Gastroesophageal sphincter (tissue), 4 donors: ENCODE data around the gene CFAP57. TPM values are rescaled to one million over a fixed set of nuclear protein-coding genes. Genes with fewer than 3 reads are reported as not detected.

Experiments
- ATAC-seq: fragments of 150-250 bp; one replicate; pipeline ENCODE4 v1.9.1; 2016; ENCODE audit warnings: mild to moderate bottlenecking, moderate library complexity
- H3K27ac ChIP-seq, 4 donors: fragments of 200-600 bp; sonication (generic) in 3 of 4; 1 replicate in 3 of 4; 2 replicates in 1 of 4; pipeline ENCODE4 v1.5.1; 2016 to 2019
- H3K27me3 ChIP-seq: fragments of 200-600 bp; sonication (generic); one replicate; pipeline ENCODE4 v1.5.1; 2019
- H3K36me3 ChIP-seq, 2 donors: fragments of 200-600 bp; sonication (generic); one replicate each; pipeline ENCODE4 v1.5.1; 2019; ENCODE audit warnings: control low read depth in 1 of 2
- H3K4me1 ChIP-seq, 3 donors: fragments of 200-600 bp; sonication (generic); 1 replicate in 2 of 3; 2 replicates in 1 of 3; pipeline ENCODE4 v1.5.1; 2016 to 2019; ENCODE audit warnings: control low read depth in 2 of 3
- H3K4me3 ChIP-seq, 2 donors: fragments of 200-600 bp; sonication (generic); one replicate each; pipeline ENCODE4 v1.5.1; 2019; ENCODE audit warnings: mild to moderate bottlenecking in 1 of 2, moderate library complexity in 1 of 2
- H3K9me3 ChIP-seq, 3 donors: fragments of 200-600 bp; sonication (generic); one replicate each; pipeline ENCODE4 v1.5.1; 2017 to 2019; ENCODE audit warnings: control low read depth in 2 of 3
- EP300 ChIP-seq: sonication (generic); formaldehyde crosslinking; IDR thresholded peaks from one replicate; pipeline ENCODE4 v1.6.1; 2017; ENCODE audit warnings: antibody characterized with exemption, mild to moderate bottlenecking
- POLR2A ChIP-seq, 2 donors: fragments of 450-650 bp; IDR thresholded peaks; one replicate each; pipeline ENCODE4 v1.6.1; 2017; ENCODE audit warnings: antibody characterized with exemption in 2 of 2, mild to moderate bottlenecking in 2 of 2, moderate library complexity in 1 of 2
- POLR2AphosphoS5 ChIP-seq: sonication (generic); formaldehyde crosslinking; IDR thresholded peaks from one replicate; pipeline ENCODE4 v1.6.1; 2017; ENCODE audit warnings: antibody characterized with exemption
- WGBS, 2 donors: methylation state at CpG; one replicate each; pipeline ENCODE4 v1.1.5; 2018; ENCODE audit warnings: low coverage in 1 of 2; 5-methylcytosine and 5-hydroxymethylcytosine counted together
- total RNA-seq, 4 donors: library from RNA; depleted of rRNA; stranded (reverse); fragments of >200 nt; gene quantifications; one replicate each; pipeline ENCODE4 v1.1.0, GENCODE V29; 2016
- TF ChIP-seq, protein P1 (sequence below), 4 experiments: fragments of 200-600 bp in 2 of 4; fragments of 450-650 bp in 2 of 4; sonication (generic) in 1 of 4; IDR thresholded peaks; one replicate each; pipeline ENCODE4 v1.5.1; 2017 to 2019; ENCODE audit warnings: antibody characterized with exemption in 4 of 4, mild to moderate bottlenecking in 2 of 4, moderate library complexity in 2 of 4

The CFAP57 gene
- total RNA-seq, 4 donors from 2014 or later, result not detected

DNA sequence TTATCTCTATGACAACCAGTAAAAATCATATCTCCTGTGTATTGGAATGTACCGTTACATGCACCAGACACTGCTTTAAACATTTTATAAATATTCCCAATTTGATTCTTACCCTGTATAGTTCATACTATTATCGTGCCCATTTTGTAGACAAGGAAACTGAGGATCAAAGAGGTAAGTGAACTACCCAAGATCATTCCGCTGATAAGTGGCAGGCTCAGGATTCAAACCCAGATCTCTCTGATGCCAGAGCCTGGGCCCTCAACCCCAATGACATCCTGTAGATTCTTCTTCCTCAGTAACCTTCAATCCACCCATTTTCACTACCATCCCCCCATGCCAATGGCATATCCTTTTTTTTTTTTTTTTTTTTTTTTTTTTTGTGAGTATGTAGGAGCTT, 12.3 kb downstream of the CFAP57 start:
- 93% methylated on average over 3 of the region's 3 CpGs for WGBS, 2 donors
- Histone ChIP-seq H3K27ac (no peak overlapping the region), H3K27me3 (peaks cover 4% of the 10 kb centered on the region), H3K4me3 (no peak overlapping the region), H3K36me3 (no peaks in the 10 kb centered on the region), H3K9me3 (no peaks in the 10 kb centered on the region), H3K4me1 (no peaks in the 10 kb centered on the region)
- no peak for ATAC-seq
- TF ChIP-seq, protein P1, sequence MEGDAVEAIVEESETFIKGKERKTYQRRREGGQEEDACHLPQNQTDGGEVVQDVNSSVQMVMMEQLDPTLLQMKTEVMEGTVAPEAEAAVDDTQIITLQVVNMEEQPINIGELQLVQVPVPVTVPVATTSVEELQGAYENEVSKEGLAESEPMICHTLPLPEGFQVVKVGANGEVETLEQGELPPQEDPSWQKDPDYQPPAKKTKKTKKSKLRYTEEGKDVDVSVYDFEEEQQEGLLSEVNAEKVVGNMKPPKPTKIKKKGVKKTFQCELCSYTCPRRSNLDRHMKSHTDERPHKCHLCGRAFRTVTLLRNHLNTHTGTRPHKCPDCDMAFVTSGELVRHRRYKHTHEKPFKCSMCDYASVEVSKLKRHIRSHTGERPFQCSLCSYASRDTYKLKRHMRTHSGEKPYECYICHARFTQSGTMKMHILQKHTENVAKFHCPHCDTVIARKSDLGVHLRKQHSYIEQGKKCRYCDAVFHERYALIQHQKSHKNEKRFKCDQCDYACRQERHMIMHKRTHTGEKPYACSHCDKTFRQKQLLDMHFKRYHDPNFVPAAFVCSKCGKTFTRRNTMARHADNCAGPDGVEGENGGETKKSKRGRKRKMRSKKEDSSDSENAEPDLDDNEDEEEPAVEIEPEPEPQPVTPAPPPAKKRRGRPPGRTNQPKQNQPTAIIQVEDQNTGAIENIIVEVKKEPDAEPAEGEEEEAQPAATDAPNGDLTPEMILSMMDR (IDR thresholded peaks at IDR 0.05), result no peak
- no peak for TF ChIP-seq POLR2AphosphoS5
- TF ChIP-seq EP300, result no peak
- TF ChIP-seq POLR2A (IDR thresholded peaks at IDR 0.05), result no peak

DNA sequence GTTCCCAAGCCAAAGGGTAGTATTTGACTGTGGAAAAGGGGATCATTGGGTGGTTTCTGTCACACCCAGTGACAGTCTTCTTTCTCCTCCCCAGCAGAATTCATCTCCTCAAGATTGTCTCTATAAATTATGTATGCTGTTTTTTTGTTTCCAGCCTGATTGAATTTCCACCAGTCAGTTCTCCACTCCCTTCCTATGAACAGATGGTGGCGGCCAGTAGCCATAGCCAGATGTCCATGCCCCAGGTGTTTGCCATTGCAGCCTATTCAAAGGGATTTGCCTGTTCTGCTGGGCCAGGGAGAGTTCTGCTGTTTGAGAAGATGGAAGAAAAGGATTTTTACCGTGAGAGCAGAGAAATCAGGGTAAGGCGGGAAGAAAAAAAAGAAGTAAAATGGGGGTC, 12.9 kb downstream of the CFAP57 start:
- H3K27me3 ChIP-seq, result peaks cover 4% of the 10 kb centered on the region
- H3K4me1 ChIP-seq, result no peaks in the 10 kb centered on the region
- H3K27ac ChIP-seq, result no peak overlapping the region
- no peaks in the 10 kb centered on the region for H3K36me3 ChIP-seq
- H3K9me3 ChIP-seq, result no peaks in the 10 kb centered on the region
- no CpG with 5 or more reads among the region's 3 CpGs for WGBS, 2 donors
- ATAC-seq, result no peak
- H3K4me3 ChIP-seq, result no peak overlapping the region
- TF ChIP-seq POLR2A (IDR thresholded peaks at IDR 0.05) (no peak), EP300 (no peak), POLR2AphosphoS5 (no peak)
- TF ChIP-seq, protein P1 (IDR thresholded peaks at IDR 0.05), result no peak

DNA sequence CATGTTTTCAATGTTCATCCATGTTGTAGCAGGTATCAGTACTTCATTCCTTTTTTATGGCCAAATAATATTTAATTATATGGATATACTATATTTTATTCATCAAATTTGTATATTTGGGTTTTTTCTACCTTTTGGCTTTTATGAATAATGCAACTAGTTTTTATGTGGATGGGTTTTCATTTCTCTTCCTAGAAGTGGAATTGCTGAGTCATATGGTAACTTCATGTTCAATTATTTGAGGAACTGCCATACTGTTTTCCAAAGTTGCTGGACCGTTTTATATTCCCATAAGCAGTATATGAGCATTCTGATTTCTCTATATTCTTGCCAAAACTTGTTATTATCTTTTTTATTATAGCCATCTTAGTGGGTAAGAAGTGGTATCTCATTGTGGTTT, 16.0 kb downstream of the CFAP57 start:
- Histone ChIP-seq H3K27me3 (peaks cover 4% of the 10 kb centered on the region), H3K4me1 (no peaks in the 10 kb centered on the region), H3K36me3 (no peaks in the 10 kb centered on the region), H3K9me3 (peaks cover 0 to 9% (median 0%) of the 10 kb centered on the region in 3 donors), H3K27ac (no peak overlapping the region), H3K4me3 (no peak overlapping the region)
- no peak for ATAC-seq
- WGBS, 2 donors, result 70 to 85% methylated on average over 1 of the region's 1 CpG
- no peak for TF ChIP-seq POLR2A (IDR thresholded peaks at IDR 0.05)
- TF ChIP-seq POLR2AphosphoS5, result no peak
- TF ChIP-seq, protein P1 (IDR thresholded peaks at IDR 0.05), result no peak
- no peak for TF ChIP-seq EP300

DNA sequence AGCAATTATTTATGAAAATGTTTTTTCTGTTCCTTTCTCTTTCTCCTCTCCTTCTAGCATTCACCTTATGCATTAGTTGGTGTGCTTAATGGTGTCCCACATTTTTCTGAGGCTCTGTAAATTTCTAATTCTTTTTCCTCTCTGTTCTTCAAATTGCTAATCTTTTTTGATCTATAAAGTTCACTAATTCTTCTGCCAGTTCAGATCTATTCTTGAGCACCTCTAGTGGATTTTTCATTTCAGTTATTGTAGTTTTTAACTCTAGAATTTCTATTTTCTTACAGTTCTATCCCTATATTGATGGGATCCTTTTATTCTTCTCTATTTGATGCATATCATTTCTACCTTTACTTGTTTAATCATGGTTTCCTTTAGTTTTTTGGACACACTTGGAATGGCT, 22.4 kb downstream of the CFAP57 start:
- TF ChIP-seq EP300 (no peak), POLR2AphosphoS5 (no peak), POLR2A (IDR thresholded peaks at IDR 0.05) (no peak)
- TF ChIP-seq, protein P1 (IDR thresholded peaks at IDR 0.05), result no peak
- H3K27me3 ChIP-seq, result no peaks in the 10 kb centered on the region
- no peak overlapping the region for H3K4me3 ChIP-seq
- peaks cover 0 to 9% (median 0%) of the 10 kb centered on the region in 3 donors for H3K9me3 ChIP-seq
- H3K36me3 ChIP-seq, result no peaks in the 10 kb centered on the region
- no peak for ATAC-seq
- no peak overlapping the region for H3K27ac ChIP-seq
- no peaks in the 10 kb centered on the region for H3K4me1 ChIP-seq

DNA sequence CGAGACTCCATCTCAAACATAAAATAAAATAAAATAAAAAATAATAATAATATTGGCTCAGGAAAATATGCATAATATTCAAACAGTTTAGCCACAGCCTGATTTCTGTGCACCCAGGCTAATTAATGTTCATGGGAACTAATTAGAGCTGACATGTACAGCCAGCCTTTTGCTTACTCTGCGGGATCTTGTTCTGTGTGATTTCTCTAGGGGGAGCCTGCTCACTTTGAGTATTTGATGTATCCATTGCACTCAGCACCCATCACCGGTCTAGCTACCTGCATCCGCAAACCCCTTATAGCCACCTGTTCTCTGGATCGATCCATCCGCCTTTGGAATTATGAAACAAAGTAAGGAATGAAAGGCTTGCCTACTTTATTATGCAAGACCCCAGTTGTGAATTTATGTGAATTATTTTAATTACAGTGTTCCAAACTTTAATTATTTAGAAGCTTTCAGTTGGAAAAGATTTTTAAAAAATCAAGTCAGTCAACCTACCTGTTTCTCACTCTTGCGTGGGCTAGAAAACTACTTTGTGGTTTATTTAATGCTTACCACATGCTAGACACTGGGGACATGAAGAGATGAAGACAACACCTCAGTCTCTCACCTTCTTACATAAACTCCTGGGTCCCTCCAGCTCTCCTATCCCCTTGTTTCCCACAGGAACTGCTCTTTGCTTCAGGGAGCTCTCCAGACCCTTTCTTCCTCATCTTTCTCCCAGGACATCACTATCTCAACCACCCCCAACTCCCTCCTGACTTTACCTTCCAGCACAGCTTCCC, 25.4 kb downstream of the CFAP57 start:
- no peaks in the 10 kb centered on the region for H3K36me3 ChIP-seq
- no peaks in the 10 kb centered on the region for H3K4me1 ChIP-seq
- 82 to 85% methylated on average over 6 to 7 of the region's 7 CpGs for WGBS, 2 donors
- no peak for ATAC-seq
- no peak overlapping the region for H3K4me3 ChIP-seq
- no peaks in the 10 kb centered on the region for H3K27me3 ChIP-seq
- no peaks in the 10 kb centered on the region for H3K9me3 ChIP-seq
- H3K27ac ChIP-seq, result no peak overlapping the region
- no peak for TF ChIP-seq POLR2AphosphoS5
- TF ChIP-seq EP300, result no peak
- TF ChIP-seq, protein P1 (IDR thresholded peaks at IDR 0.05), result no peak
- TF ChIP-seq POLR2A (IDR thresholded peaks at IDR 0.05), result no peak
